Raji (cell line): ENCODE measurements around the gene EGFL6.

Experiments used
- POLR2A ChIP-seq: IDR thresholded peaks from 2 replicates; pipeline ENCODE4 v1.6.1; 2011; ENCODE audit warnings: low read depth, low read length, control low read depth; ENCODE audit not compliant: insufficient read depth

Gene EGFL6

DNA sequence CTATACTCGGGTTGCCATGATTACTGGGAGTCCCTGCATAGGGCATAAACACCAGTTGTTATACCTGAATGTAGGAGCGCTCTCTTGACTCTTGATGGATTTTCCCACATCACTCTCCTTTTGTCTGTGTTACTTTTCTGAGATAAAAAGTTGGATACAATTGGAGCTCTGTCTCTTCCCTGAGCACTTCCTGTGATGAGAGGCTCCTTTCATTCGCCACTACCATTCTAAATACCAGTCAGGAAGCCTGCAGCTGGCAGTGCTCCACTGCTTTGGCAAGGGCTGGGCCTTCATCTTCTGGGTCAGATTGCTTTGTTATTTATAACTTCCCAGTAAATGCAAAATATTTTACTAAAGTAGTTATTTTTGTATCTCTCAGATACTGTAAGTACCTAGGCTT is 97.4 kb downstream of the EGFL6 start:
- TF ChIP-seq POLR2A, result no peak

DNA sequence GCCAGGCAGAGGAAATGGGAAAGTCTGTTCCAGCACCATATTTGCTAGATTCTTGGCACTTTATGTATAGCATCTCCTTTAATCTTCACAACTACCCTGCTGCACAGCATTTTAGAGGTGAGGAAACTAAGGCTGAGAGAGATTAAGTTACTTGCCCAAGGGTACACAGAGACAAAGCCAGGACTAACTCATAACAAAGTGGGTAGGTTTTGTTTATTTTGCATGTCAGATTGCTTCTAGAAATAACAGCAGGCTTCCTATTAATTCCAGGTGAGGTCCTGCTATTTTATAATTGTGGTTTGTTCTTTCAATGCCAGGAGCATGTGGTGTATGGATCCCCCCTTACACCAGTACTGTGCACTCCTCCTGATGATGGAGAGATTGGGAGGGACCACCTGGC is 98.5 kb downstream of the EGFL6 start:
- TF ChIP-seq POLR2A, result no peak

DNA sequence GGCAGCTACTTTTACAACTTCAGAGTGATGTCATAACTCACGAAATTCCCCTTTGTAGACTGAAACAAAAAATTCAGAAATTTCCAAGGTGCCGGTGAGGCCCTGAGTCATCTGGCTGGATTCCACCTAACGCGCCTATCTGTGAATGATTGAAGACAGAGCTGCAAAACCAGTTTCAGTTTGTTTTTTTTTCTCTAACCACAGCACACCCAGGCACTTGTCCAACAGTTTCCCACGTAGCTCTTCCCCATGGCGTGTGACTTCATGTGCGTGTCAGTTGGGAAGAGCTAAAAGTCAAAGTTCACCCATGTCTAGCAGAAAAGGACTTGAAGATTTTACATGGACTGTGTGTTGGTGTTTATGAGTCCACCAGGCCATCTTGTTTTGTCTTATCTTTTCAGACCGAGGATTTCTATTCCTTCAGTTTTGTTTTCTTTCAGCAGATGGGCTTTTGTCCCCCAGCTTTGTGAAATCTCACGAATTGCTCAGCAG is 99.9 kb downstream of the EGFL6 start:
- TF ChIP-seq POLR2A, result no peak

DNA sequence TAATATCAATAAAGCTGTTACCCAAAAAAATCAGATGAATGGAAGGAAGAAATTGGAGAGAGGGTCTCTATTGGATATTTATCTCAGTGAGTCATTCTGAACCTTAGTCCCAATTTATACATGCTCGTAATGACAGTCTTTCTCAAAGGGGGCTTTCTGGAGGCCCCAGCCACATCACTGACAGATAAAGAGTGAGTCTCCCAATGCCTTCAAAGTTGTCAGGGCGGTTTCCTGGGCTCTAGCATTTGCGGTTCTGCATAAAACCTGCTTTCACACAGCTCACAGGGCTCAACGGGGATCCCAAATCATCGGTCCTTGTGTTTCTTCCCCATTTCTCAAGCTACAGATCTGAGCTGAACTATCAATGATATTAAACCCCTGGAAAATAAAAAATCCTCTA is 100.8 kb downstream of the EGFL6 start:
- TF ChIP-seq POLR2A, result no peak

DNA sequence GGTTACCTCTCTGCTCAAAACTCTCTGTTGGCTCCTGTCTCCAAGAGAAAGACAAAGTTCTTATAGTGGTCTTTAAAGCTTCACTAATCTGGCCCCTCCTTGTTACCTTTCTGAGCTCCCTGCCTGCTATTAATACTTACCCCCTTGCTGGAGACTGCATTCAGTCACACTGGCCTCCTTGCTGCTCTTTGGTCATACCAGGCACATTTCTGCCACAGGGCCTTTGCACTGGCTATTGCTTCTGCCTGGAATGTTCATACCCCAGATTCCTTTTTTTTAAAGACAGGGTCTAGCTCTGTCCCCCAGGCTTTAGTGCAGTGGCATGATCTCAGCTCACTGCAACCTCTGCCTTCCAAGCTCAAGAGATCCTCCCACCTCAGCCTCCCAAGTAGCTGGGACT is 103.6 kb downstream of the EGFL6 start:
- TF ChIP-seq POLR2A, result no peak

DNA sequence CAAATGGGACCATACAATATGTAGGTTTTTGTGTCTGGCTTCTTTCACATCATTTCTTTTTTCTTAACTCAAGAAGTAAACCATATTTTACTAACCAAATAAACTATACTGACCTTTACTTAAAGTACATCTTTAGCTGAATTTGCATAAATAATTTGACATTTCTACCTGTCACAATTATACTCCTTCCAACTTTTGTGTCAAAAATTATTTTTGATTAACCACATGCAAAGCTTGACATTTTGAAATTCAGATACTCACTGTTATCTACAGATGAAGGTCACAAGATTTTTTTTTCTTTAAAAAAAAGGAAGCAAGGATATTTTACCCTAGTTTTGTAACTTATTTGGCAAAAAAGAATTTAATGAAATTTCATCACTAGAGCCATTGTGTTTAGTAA is 107.5 kb downstream of the EGFL6 start:
- TF ChIP-seq POLR2A, result no peak

DNA sequence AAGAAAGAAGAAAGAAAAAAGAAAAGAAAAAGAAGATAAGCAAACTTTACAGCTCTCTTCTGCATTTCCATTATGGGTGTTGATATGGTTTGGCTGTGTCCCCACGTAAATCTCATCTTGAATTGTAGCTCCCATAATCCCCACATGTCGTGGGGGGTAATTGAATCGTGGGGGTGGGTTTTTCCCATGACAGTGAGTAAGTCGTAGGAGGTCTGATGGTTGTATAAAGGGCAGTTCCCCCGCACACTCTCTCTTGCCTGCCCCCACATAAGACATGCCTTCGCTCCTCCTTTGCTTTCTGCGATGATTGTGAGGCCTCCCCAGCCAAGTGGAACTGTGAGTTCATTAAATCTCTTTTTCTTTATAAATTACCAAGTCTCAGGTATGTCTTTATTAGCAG is 112.2 kb downstream of the EGFL6 start:
- no peak for TF ChIP-seq POLR2A
